Activated B cell treated with CpG ODN at 0.5 μM for 24 hours (primary cell): ENCODE data around the gene HYLS1. TPM values are rescaled to one million over a fixed set of nuclear protein-coding genes. Genes with fewer than 3 reads are reported as not detected.

Experiments used
- ATAC-seq: fragments of 200-7000 bp; cut with Tn5 transposase; one replicate; pipeline ENCODE4 v1.10.0; 2021; ENCODE audit warnings: low read depth, mild to moderate bottlenecking, moderate library complexity
- CTCF ChIA-PET: fragments of 350-600 bp; sonication (Branson Sonifier 250); formaldehyde crosslinking; loops from one replicate; lab custom pipeline; 2021; ENCODE audit warnings: antibody characterized with exemption; lab: Charles Lee
- POLR2A ChIA-PET: fragments of 350-600 bp; sonication (Branson Sonifier 250); formaldehyde crosslinking; loops from one replicate; lab custom pipeline; 2021; ENCODE audit warnings: antibody characterized with exemption; lab: Charles Lee
- DNase-seq: peaks from one replicate; pipeline ENCODE4 v3.0.0; 2022
- H3K27ac Mint-ChIP-seq: one replicate; pipeline ENCODE4 v1.8.0; 2020; ENCODE audit warnings: mixed read lengths
- H3K27me3 Mint-ChIP-seq: one replicate; pipeline ENCODE4 v1.8.0; 2021; ENCODE audit warnings: mixed read lengths
- H3K36me3 Mint-ChIP-seq: one replicate; pipeline ENCODE4 v1.8.0; 2021; ENCODE audit warnings: low read depth, mixed read lengths
- H3K4me1 Mint-ChIP-seq: one replicate; pipeline ENCODE4 v1.8.0; 2021; ENCODE audit warnings: mixed read lengths
- H3K4me3 Mint-ChIP-seq: one replicate; pipeline ENCODE4 v1.8.0; 2020; ENCODE audit warnings: mild to moderate bottlenecking, mixed read lengths
- H3K9me3 Mint-ChIP-seq: one replicate; pipeline ENCODE4 v1.8.0; 2020; ENCODE audit warnings: mixed read lengths
- CTCF ChIP-seq: fragments of 200-600 bp; IDR thresholded peaks from one replicate; pipeline ENCODE4 v1.8.0; 2022; ENCODE audit warnings: antibody characterized with exemption, mild to moderate bottlenecking
- intact Hi-C: fragments of 100-400 bp; cut with micrococcal nuclease; formaldehyde crosslinking; loops from one replicate; pipeline ENCODE4 v1.15.1; 2024
- total RNA-seq: library from RNA; stranded (reverse); gene quantifications from 2 replicates; pipeline ENCODE4 v1.2.3, GENCODE V29; 2022

Gene HYLS1
- total RNA-seq, 1 donor from 2014 or later, result 9.0 TPM

- Mint-ChIP-seq H3K36me3 (no peaks in the 10 kb centered on the region), H3K9me3 (no peaks in the 10 kb centered on the region), H3K27ac (no peak overlapping the region), H3K4me3 (no peak overlapping the region), H3K4me1 (no peaks in the 10 kb centered on the region), H3K27me3 (peaks cover 24% of the 10 kb centered on the region)
- ChIA-PET CTCF (no interaction called here), POLR2A (no interaction called here)
- no peak for ATAC-seq
- intact Hi-C loops, result loop anchor here (10.0 kb wide), 1 partner anchor 1415 kb away; no protein-coding TSS in a partner anchor
- no peak for TF ChIP-seq CTCF
- no peak for DNase-seq
These were observed 42.1 kb downstream of the HYLS1 start for GRCh38 chr11:125929445-125930075.

GRCh38 chr11:125930076-125930450 lies 42.6 kb downstream of the HYLS1 start:
- peaks cover 24% of the 10 kb centered on the region for H3K27me3 Mint-ChIP-seq
- DNase-seq (no peak), ATAC-seq (no peak)
- TF ChIP-seq CTCF, result no peak
- intact Hi-C loops, result no loop called here
- no peaks in the 10 kb centered on the region for H3K36me3 Mint-ChIP-seq
- ChIA-PET CTCF (no interaction called here), POLR2A (no interaction called here)
- no peaks in the 10 kb centered on the region for H3K9me3 Mint-ChIP-seq
- H3K4me1 Mint-ChIP-seq, result no peaks in the 10 kb centered on the region
- no peak overlapping the region for H3K4me3 Mint-ChIP-seq
- no peak overlapping the region for H3K27ac Mint-ChIP-seq

- TF ChIP-seq CTCF, result no peak
- no peak overlapping the region for H3K27ac Mint-ChIP-seq
- H3K9me3 Mint-ChIP-seq, result no peaks in the 10 kb centered on the region
- CTCF ChIA-PET, result no interaction called here
- ATAC-seq (no peak), DNase-seq (no peak)
- peaks cover 22% of the 10 kb centered on the region for H3K27me3 Mint-ChIP-seq
- no peaks in the 10 kb centered on the region for H3K36me3 Mint-ChIP-seq
- no peak overlapping the region for H3K4me3 Mint-ChIP-seq
- no peaks in the 10 kb centered on the region for H3K4me1 Mint-ChIP-seq
- POLR2A ChIA-PET, result no interaction called here
- intact Hi-C loops, result no loop called here
These were observed 43.6 kb downstream of the HYLS1 start for GRCh38 chr11:125931116-125931515.

GRCh38 chr11:125931668-125932067 lies 44.2 kb downstream of the HYLS1 start:
- no peaks in the 10 kb centered on the region for H3K36me3 Mint-ChIP-seq

GRCh38 chr11:125932301-125932700 lies 44.8 kb downstream of the HYLS1 start:
- CTCF ChIA-PET, result no interaction called here
- ATAC-seq (no peak), DNase-seq (no peak)
- Mint-ChIP-seq H3K27me3 (peaks cover 20% of the 10 kb centered on the region), H3K27ac (no peak overlapping the region), H3K9me3 (no peaks in the 10 kb centered on the region), H3K4me1 (no peaks in the 10 kb centered on the region), H3K36me3 (no peaks in the 10 kb centered on the region), H3K4me3 (no peak overlapping the region)
- POLR2A ChIA-PET, result no interaction called here
- no peak for TF ChIP-seq CTCF
- intact Hi-C loops, result no loop called here

More at GRCh38 chr11:125931668-125932067, 44.2 kb downstream of the HYLS1 start:
- DNase-seq (no peak), ATAC-seq (no peak)
- intact Hi-C loops, result no loop called here
- H3K27me3 Mint-ChIP-seq, result peaks cover 21% of the 10 kb centered on the region
- no peaks in the 10 kb centered on the region for H3K9me3 Mint-ChIP-seq
- no peak overlapping the region for H3K4me3 Mint-ChIP-seq
- ChIA-PET POLR2A (no interaction called here), CTCF (no interaction called here)
- no peaks in the 10 kb centered on the region for H3K4me1 Mint-ChIP-seq
- no peak overlapping the region for H3K27ac Mint-ChIP-seq
- TF ChIP-seq CTCF, result no peak
